IMR-90 (cell line): ENCODE results near the gene SCYGR6. TPM values are rescaled to one million over a fixed set of nuclear protein-coding genes. Genes with fewer than 3 reads are reported as not detected.

ENCODE experiments used
- ATAC-seq: fragments of 200-7000 bp; cut with Tn5 transposase; 2 replicates; pipeline ENCODE4 v1.9.1; 2020; ENCODE audit warnings: low read depth, mild to moderate bottlenecking, moderate library complexity
- BruUV-seq: library from RNA; stranded (reverse); fragments of 400-500 nt; replicated peaks from 2 replicates; lab custom pipeline; 2021; lab: Mats Ljungman, UMichigan
- CTCF ChIA-PET: fragments of 300-600 bp; formaldehyde crosslinking; extraction: SDS; loops from one replicate; lab custom pipeline; 2021; ENCODE audit warnings: antibody characterized with exemption; lab: Yijun Ruan, JAX
- POLR2A ChIA-PET: fragments of 300-600 bp; sonication (Branson Sonifier 250); formaldehyde crosslinking; loops from one replicate; lab custom pipeline; 2022; ENCODE audit warnings: antibody characterized with exemption; ENCODE audit not compliant: unreplicated experiment; lab: Charles Lee
- DNase-seq: peaks from one replicate; pipeline ENCODE4 v3.0.0; 2013
- H2AFZ ChIP-seq: replicated peaks from 2 replicates; pipeline ENCODE3; 2013; ENCODE audit warnings: low read length, mild to moderate bottlenecking; ENCODE audit not compliant: poor library complexity
- H2AK5ac ChIP-seq: 2 replicates; pipeline ENCODE4 v1.6.1; 2013; ENCODE audit warnings: low read depth, low read length, inconsistent platforms
- H2AK9ac ChIP-seq: replicated peaks from 2 replicates; pipeline ENCODE3; 2013; ENCODE audit warnings: mild to moderate bottlenecking, low read depth, low read length, moderate library complexity; ENCODE audit not compliant: poor library complexity
- H2BK120ac ChIP-seq: 2 replicates; pipeline ENCODE4 v1.6.1; 2013; ENCODE audit warnings: low read depth, low read length, inconsistent platforms
- H2BK15ac ChIP-seq: 3 replicates; pipeline ENCODE4 v1.6.1; 2013; ENCODE audit warnings: low read depth, low read length, inconsistent platforms
- H2BK20ac ChIP-seq: 2 replicates; pipeline ENCODE4 v1.6.1; 2013; ENCODE audit warnings: low read depth, mild to moderate bottlenecking, inconsistent platforms, low read length, moderate library complexity
- H2BK5ac ChIP-seq: 2 replicates; pipeline ENCODE4 v1.6.1; 2013; ENCODE audit warnings: mild to moderate bottlenecking, low read depth, low read length, inconsistent platforms; ENCODE audit not compliant: poor library complexity, severe bottlenecking
- H3K14ac ChIP-seq: replicated peaks from 2 replicates; pipeline ENCODE4 v1.6.1; 2013; ENCODE audit warnings: low read depth, low read length, inconsistent platforms
- H3K18ac ChIP-seq: 2 replicates; pipeline ENCODE4 v1.6.1; 2013; ENCODE audit warnings: low read depth, low read length, control low read depth
- H3K23ac ChIP-seq: 2 replicates; pipeline ENCODE4 v1.6.1; 2013; ENCODE audit warnings: low read depth, low read length, inconsistent platforms
- H3K27ac ChIP-seq: 2 replicates; pipeline ENCODE4 v1.5.1; 2013; ENCODE audit warnings: mild to moderate bottlenecking, control low read depth, low read length; ENCODE audit not compliant: insufficient read depth
- H3K27me3 ChIP-seq: 2 replicates; pipeline ENCODE4 v1.6.1; 2013; ENCODE audit warnings: low read length; ENCODE audit not compliant: control insufficient read depth, insufficient read depth
- H3K36me3 ChIP-seq: 2 replicates; pipeline ENCODE4 v1.6.1; 2013; ENCODE audit warnings: low read length, mixed read lengths; ENCODE audit not compliant: control insufficient read depth, insufficient read depth
- H3K4ac ChIP-seq: 2 replicates; pipeline ENCODE4 v1.6.1; 2013; ENCODE audit warnings: low read depth, low read length, inconsistent platforms
- H3K4me1 ChIP-seq: 2 replicates; pipeline ENCODE4 v1.6.1; 2013; ENCODE audit warnings: low read length, mixed read lengths; ENCODE audit not compliant: control insufficient read depth, insufficient read depth
- H3K4me2 ChIP-seq: 2 replicates; pipeline ENCODE4 v1.6.1; 2013; ENCODE audit warnings: low read depth, mild to moderate bottlenecking, control low read depth, low read length, moderate library complexity
- H3K4me3 ChIP-seq: 2 replicates; pipeline ENCODE4 v1.5.1; 2013; ENCODE audit warnings: low read depth, mild to moderate bottlenecking, control low read depth, low read length, moderate library complexity; ENCODE audit not compliant: insufficient read depth
- H3K56ac ChIP-seq: 2 replicates; pipeline ENCODE4 v1.6.1; 2013; ENCODE audit warnings: low read length, inconsistent platforms; ENCODE audit not compliant: insufficient read depth; ENCODE audit errors: extremely low read depth
- H3K79me1 ChIP-seq, 2 experiments: 2 replicates each; pipeline ENCODE4 v1.6.1; 2013; ENCODE audit warnings: low read length in 2 of 2, inconsistent platforms in 1 of 2, low read depth in 1 of 2
- H3K9ac ChIP-seq: 2 replicates; pipeline ENCODE4 v1.6.1; 2013; ENCODE audit warnings: low read depth, low read length, control low read depth
- H3K9me1 ChIP-seq: 2 replicates; pipeline ENCODE4 v1.6.1; 2013; ENCODE audit warnings: low read length, inconsistent platforms; ENCODE audit not compliant: insufficient read depth
- H3K9me3 ChIP-seq: 2 replicates; pipeline ENCODE4 v1.6.1; 2013; ENCODE audit warnings: low read length; ENCODE audit not compliant: control insufficient read depth, insufficient read depth
- H4K20me1 ChIP-seq: 2 replicates; pipeline ENCODE4 v1.6.1; 2013; ENCODE audit warnings: low read length, inconsistent platforms; ENCODE audit not compliant: insufficient read depth
- H4K5ac ChIP-seq: 2 replicates; pipeline ENCODE4 v1.6.1; 2013; ENCODE audit warnings: mild to moderate bottlenecking, low read depth, low read length, control low read depth
- H4K8ac ChIP-seq, 2 experiments: 2 replicates each; pipeline ENCODE4 v1.6.1; 2013; ENCODE audit warnings: low read depth in 2 of 2, low read length in 2 of 2, control low read depth in 1 of 2, inconsistent platforms in 1 of 2
- H4K91ac ChIP-seq: 2 replicates; pipeline ENCODE4 v1.6.1; 2013; ENCODE audit warnings: low read depth, low read length, inconsistent platforms; ENCODE audit not compliant: insufficient read depth
- ELK1 ChIP-seq: fragments of 150-350 bp; IDR thresholded peaks from 2 replicates; pipeline ENCODE4 v1.6.1; 2016; ENCODE audit warnings: low read depth, mild to moderate bottlenecking, low read length, moderate library complexity, borderline replicate concordance
- FOS ChIP-seq: fragments of 150-350 bp; IDR thresholded peaks from 2 replicates; pipeline ENCODE4 v1.6.1; 2016; ENCODE audit warnings: low read depth, low read length
- MAFK ChIP-seq: IDR thresholded peaks from 2 replicates; pipeline ENCODE4 v1.6.1; 2012; ENCODE audit warnings: low read depth, low read length, improper control_type of control experiment
- MAZ ChIP-seq: IDR thresholded peaks from 2 replicates; pipeline ENCODE4 v1.6.1; 2012; ENCODE audit warnings: low read depth, mild to moderate bottlenecking, low read length, improper control_type of control experiment, moderate library complexity, borderline replicate concordance
- WGBS, 2 experiments: methylation state at CpG; one replicate each; pipeline versions ENCODE4 v1.1.5 to v1.1.7; 2013; ENCODE audit warnings: missing lambda C conversion rate in 2 of 2; ENCODE audit not compliant: insufficient read length in 1 of 2; ENCODE audit errors: extremely low coverage in 2 of 2; 5-methylcytosine and 5-hydroxymethylcytosine counted together
- dilution Hi-C: fragments of 300-500 bp; cut with HindIII; formaldehyde crosslinking; loops from one replicate; pipeline ENCODE4 v1.14.3; 2018; ENCODE audit warnings: low sequenced_read_pairs; ENCODE audit not compliant: unreplicated experiment
- in situ Hi-C: fragments of 300-500 bp; cut with MboI; formaldehyde crosslinking; loops from 3 replicates; pipeline ENCODE4 v1.14.3; 2019; ENCODE audit warnings: low sequenced_read_pairs, inconsistent platforms, mixed read lengths
- intact Hi-C: fragments of 100-400 bp; cut with micrococcal nuclease; formaldehyde crosslinking; loops from 2 replicates; pipeline ENCODE4 v1.10.0; 2022
- polyA plus RNA-seq, 3 experiments: library from polyadenylated mRNA; depleted of rRNA; stranded (reverse); fragments of >200 nt; gene quantifications; 2 replicates each; pipeline ENCODE4 v1.2.3, GENCODE V29; 2012; ENCODE audit warnings: low replicate concordance in 1 of 3
- total RNA-seq: library from RNA; depleted of rRNA; stranded (reverse); fragments of >200 nt; gene quantifications from 2 replicates; pipeline ENCODE4 v1.2.3, GENCODE V29; 2012
- TF ChIP-seq, protein P1 (sequence below): conservative IDR thresholded peaks from 2 replicates; pipeline ENCODE4 v1.5.1; 2012; ENCODE audit warnings: mild to moderate bottlenecking, low read depth, low read length, improper control_type of control experiment

Gene SCYGR6
- total and polyA plus RNA-seq, 2 of the 4 experiments (the other 2 are of a cell fraction): not detected

DNA sequence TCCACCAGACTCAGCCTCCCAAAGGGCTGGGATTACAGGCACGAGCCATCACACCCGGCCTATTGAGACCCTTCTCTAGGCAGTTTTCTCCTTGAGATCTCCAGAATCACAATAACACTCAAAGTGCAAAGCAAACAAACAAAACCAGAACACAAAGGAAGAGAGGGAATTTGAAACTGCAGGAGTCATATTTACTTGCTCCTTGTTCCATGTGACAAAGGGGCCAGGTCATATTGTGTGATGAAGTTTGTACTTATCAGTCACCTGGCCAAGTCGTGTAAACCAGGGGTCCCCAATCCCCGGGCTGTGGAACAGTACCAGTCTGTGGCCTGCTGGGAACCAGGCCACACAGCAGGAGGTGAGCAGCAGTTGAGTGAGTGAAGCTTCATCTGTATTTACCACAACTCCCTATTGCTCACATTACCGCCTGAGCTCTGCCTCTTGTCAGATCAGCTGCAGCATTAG is 47.7 kb upstream of the SCYGR6 start:
- H3K9me1 ChIP-seq: 0 out of 2 replicates have a peak, but pooled peaks cover 3% of the 10 kb centered on the region

More for the DNA sequence above, 47.7 kb upstream of the SCYGR6 start:
- TF ChIP-seq FOS (no peak), ELK1 (no peak), MAFK (no peak), MAZ (no peak)
- TF ChIP-seq, protein P1, sequence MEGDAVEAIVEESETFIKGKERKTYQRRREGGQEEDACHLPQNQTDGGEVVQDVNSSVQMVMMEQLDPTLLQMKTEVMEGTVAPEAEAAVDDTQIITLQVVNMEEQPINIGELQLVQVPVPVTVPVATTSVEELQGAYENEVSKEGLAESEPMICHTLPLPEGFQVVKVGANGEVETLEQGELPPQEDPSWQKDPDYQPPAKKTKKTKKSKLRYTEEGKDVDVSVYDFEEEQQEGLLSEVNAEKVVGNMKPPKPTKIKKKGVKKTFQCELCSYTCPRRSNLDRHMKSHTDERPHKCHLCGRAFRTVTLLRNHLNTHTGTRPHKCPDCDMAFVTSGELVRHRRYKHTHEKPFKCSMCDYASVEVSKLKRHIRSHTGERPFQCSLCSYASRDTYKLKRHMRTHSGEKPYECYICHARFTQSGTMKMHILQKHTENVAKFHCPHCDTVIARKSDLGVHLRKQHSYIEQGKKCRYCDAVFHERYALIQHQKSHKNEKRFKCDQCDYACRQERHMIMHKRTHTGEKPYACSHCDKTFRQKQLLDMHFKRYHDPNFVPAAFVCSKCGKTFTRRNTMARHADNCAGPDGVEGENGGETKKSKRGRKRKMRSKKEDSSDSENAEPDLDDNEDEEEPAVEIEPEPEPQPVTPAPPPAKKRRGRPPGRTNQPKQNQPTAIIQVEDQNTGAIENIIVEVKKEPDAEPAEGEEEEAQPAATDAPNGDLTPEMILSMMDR: no peak
- Histone ChIP-seq H2BK20ac (no peak overlapping the region), H2AFZ (no peak overlapping the region), H4K20me1 (no peaks in the 10 kb centered on the region), H4K91ac (no peak overlapping the region), H3K4me1 (no peaks in the 10 kb centered on the region), H3K4me3 (no peak overlapping the region), H2AK5ac (no peak overlapping the region), H4K5ac (no peak overlapping the region), H3K9ac (no peak overlapping the region), H4K8ac (no peak overlapping the region; a peak in 1 of 4 replicates), H3K4ac (no peak overlapping the region), H2BK120ac (no peak overlapping the region), H2BK5ac (no peak overlapping the region), H3K4me2 (no peak overlapping the region), H2BK15ac (no peak overlapping the region), H3K14ac (no peak overlapping the region), H3K18ac (no peak overlapping the region), H3K79me1 (no peaks in the 10 kb centered on the region), H3K9me3 (no peaks in the 10 kb centered on the region), H3K27me3 (no peaks in the 10 kb centered on the region), H3K56ac (no peak overlapping the region), H2AK9ac (no peak overlapping the region), H3K27ac (no peak overlapping the region), H3K36me3 (no peaks in the 10 kb centered on the region), H3K23ac (no peak overlapping the region)
- ATAC-seq (no peak), DNase-seq (no peak)
- intact Hi-C loops (no loop called here), dilution Hi-C loops (no loop called here), in situ Hi-C loops (no loop called here)
- BruUV-seq: no TSS peak
- WGBS, 2 experiments: 83% methylated on average over 2 of the region's 5 CpGs; no CpG with 5 or more reads in 1 of the 2 experiments
- ChIA-PET POLR2A (no interaction called here), CTCF (no interaction called here)
